Fibroblast of lung (primary cell): ENCODE measurements around the gene C4BPA. TPM values are rescaled to one million over a fixed set of nuclear protein-coding genes. Genes with fewer than 3 reads are reported as not detected.

Experiments used
- DNase-seq, 2 donors: peaks; one replicate each; pipeline versions ENCODE4 v3.0.0 to v3.0.0-alpha.2; 2010; ENCODE audit warnings: low read depth in 2 of 2
- H2AFZ ChIP-seq: 2 replicates; pipeline ENCODE4 v1.5.1; 2012; ENCODE audit warnings: low read length, control low read depth, inconsistent platforms
- H3K27ac ChIP-seq: 2 replicates; pipeline ENCODE4 v1.5.1; 2011; ENCODE audit warnings: low read length, control low read depth; ENCODE audit not compliant: insufficient read depth
- H3K27me3 ChIP-seq: 2 replicates; pipeline ENCODE4 v1.5.1; 2011; ENCODE audit warnings: mild to moderate bottlenecking, low read length; ENCODE audit not compliant: control insufficient read depth, insufficient read depth
- H3K36me3 ChIP-seq: 2 replicates; pipeline ENCODE4 v1.5.1; 2011; ENCODE audit warnings: low read length; ENCODE audit not compliant: control insufficient read depth, insufficient read depth
- H3K4me1 ChIP-seq: 2 replicates; pipeline ENCODE4 v1.5.1; 2011; ENCODE audit warnings: low read length; ENCODE audit not compliant: control insufficient read depth, insufficient read depth; ENCODE audit errors: extremely low read depth
- H3K4me2 ChIP-seq: 2 replicates; pipeline ENCODE4 v1.5.1; 2011; ENCODE audit warnings: low read length, control low read depth; ENCODE audit not compliant: insufficient read depth; ENCODE audit errors: extremely low read depth
- H3K4me3 ChIP-seq, 4 experiments: fragments of 200-600 bp in 1 of 4; sonication (generic) in 1 of 4; replicated peaks in 1 of 4; 2 replicates each; pipeline ENCODE4 v1.5.1; 2011 to 2016; ENCODE audit warnings: low read length in 4 of 4, low read depth in 3 of 4, mild to moderate bottlenecking in 3 of 4, control low read depth in 2 of 4, inconsistent platforms in 1 of 4, mixed read lengths in 1 of 4; ENCODE audit not compliant: insufficient read depth in 1 of 4; ENCODE audit errors: control extremely low read depth in 1 of 4
- H3K79me2 ChIP-seq: 2 replicates; pipeline ENCODE4 v1.5.1; 2012; ENCODE audit warnings: mild to moderate bottlenecking, low read length, inconsistent platforms; ENCODE audit not compliant: control insufficient read depth, insufficient read depth
- H3K9ac ChIP-seq: 2 replicates; pipeline ENCODE4 v1.5.1; 2011; ENCODE audit warnings: mild to moderate bottlenecking, low read length, control low read depth; ENCODE audit not compliant: insufficient read depth
- H3K9me3 ChIP-seq: 2 replicates; pipeline ENCODE4 v1.5.1; 2012; ENCODE audit warnings: low read depth, low read length; ENCODE audit not compliant: control insufficient read depth, insufficient read depth
- H4K20me1 ChIP-seq: 2 replicates; pipeline ENCODE4 v1.5.1; 2011; ENCODE audit warnings: low read length; ENCODE audit not compliant: control insufficient read depth, insufficient read depth; ENCODE audit errors: extremely low read depth
- CTCF ChIP-seq, 2 donors: IDR thresholded peaks in 1 of 2; conservative IDR thresholded peaks in 1 of 2; 1 replicate in 1 of 2; 2 replicates in 1 of 2; pipeline ENCODE4 v1.5.1; 2011 to 2012; ENCODE audit warnings: low read length in 2 of 2, control low read depth in 1 of 2, inconsistent platforms in 1 of 2, low read depth in 1 of 2, mild to moderate bottlenecking in 1 of 2
- EZH2 ChIP-seq: IDR thresholded peaks from 2 replicates; pipeline ENCODE4 v1.5.1; 2012; ENCODE audit warnings: low read length, control low read depth, mild to moderate bottlenecking; ENCODE audit errors: missing control alignments
- polyA plus RNA-seq, 2 donors: library from polyadenylated mRNA; depleted of rRNA in 1 of 2; stranded (reverse) in 1 of 2; unstranded in 1 of 2; fragments of >200 nt; gene quantifications; 2 replicates each; pipeline ENCODE4 v1.2.1, GENCODE V29; 2011 to 2012; ENCODE audit warnings: missing spikeins in 1 of 2
- total RNA-seq: library from RNA; depleted of rRNA; stranded (reverse); fragments of >200 nt; gene quantifications from 2 replicates; pipeline ENCODE4 v1.2.1, GENCODE V29; 2014

Gene C4BPA
- total and polyA plus RNA-seq, 2 donors (not counting 1 experiment from before 2014, with no cell fraction given): not detected

- H3K9me3 ChIP-seq: no peaks in the 10 kb centered on the region
- H3K4me1 ChIP-seq: no peaks in the 10 kb centered on the region
- H4K20me1 ChIP-seq: no peaks in the 10 kb centered on the region
- H3K4me2 ChIP-seq: no peak overlapping the region
- no peak for TF ChIP-seq CTCF (conservative IDR thresholded peaks at IDR 0.05 in 1 of 2, IDR thresholded peaks at IDR 0.05 in 1 of 2; ENCODE audit: low read depth in 1 of 2, low read length in 2 of 2)
- no peak for TF ChIP-seq EZH2
- H3K79me2 ChIP-seq: no peaks in the 10 kb centered on the region
- H3K9ac ChIP-seq: no peak overlapping the region
- H3K27me3 ChIP-seq: no peaks in the 10 kb centered on the region
- H2AFZ ChIP-seq: no peak overlapping the region
- H3K4me3 ChIP-seq: no peak overlapping the region
- no peak for DNase-seq
- H3K36me3 ChIP-seq: no peaks in the 10 kb centered on the region
- H3K27ac ChIP-seq: no peak overlapping the region
Measured at GRCh38 chr1:207059881-207060280, 44.2 kb upstream of the C4BPA start.

GRCh38 chr1:207060596-207060995 lies 43.4 kb upstream of the C4BPA start:
- Histone ChIP-seq H3K36me3 (no peaks in the 10 kb centered on the region), H3K4me1 (no peaks in the 10 kb centered on the region), H3K9me3 (no peaks in the 10 kb centered on the region), H3K4me2 (no peak overlapping the region), H3K9ac (no peak overlapping the region), H2AFZ (no peak overlapping the region), H3K27ac (no peak overlapping the region), H3K79me2 (no peaks in the 10 kb centered on the region), H3K4me3 (no peak overlapping the region), H4K20me1 (no peaks in the 10 kb centered on the region), H3K27me3 (no peaks in the 10 kb centered on the region)
- no peak for TF ChIP-seq EZH2
- TF ChIP-seq CTCF (conservative IDR thresholded peaks at IDR 0.05 in 1 of 2, IDR thresholded peaks at IDR 0.05 in 1 of 2; ENCODE audit: low read depth in 1 of 2, low read length in 2 of 2): no peak
- no peak for DNase-seq

- Histone ChIP-seq H3K36me3 (no peaks in the 10 kb centered on the region), H4K20me1 (no peaks in the 10 kb centered on the region), H3K27me3 (no peaks in the 10 kb centered on the region), H3K79me2 (no peaks in the 10 kb centered on the region), H3K4me2 (no peak overlapping the region), H3K4me3 (no peak overlapping the region), H3K9me3 (no peaks in the 10 kb centered on the region), H3K9ac (no peak overlapping the region), H3K27ac (no peak overlapping the region), H2AFZ (no peak overlapping the region), H3K4me1 (no peaks in the 10 kb centered on the region)
- DNase-seq: no peak
- TF ChIP-seq EZH2 (no peak), CTCF (conservative IDR thresholded peaks at IDR 0.05 in 1 of 2, IDR thresholded peaks at IDR 0.05 in 1 of 2; ENCODE audit: low read depth in 1 of 2, low read length in 2 of 2) (no peak)
Measured at GRCh38 chr1:207062058-207062457, 42.0 kb upstream of the C4BPA start.
